K562 (cell line): ENCODE measurements around the gene PHACTR3.

ENCODE experiments used
- MAFK ChIP-seq: IDR thresholded peaks from 2 replicates; pipeline ENCODE4 v1.6.1; 2011; ENCODE audit warnings: low read length, improper control_type of control experiment
- MAX ChIP-seq: sonication (generic); formaldehyde crosslinking; IDR thresholded peaks from 2 replicates; pipeline ENCODE4 v1.9.0; 2022; ENCODE audit warnings: mild to moderate bottlenecking, missing genetic modification reagents
- SMC3 ChIP-seq: conservative IDR thresholded peaks from 2 replicates; pipeline ENCODE4 v1.6.1; 2011; ENCODE audit warnings: low read depth, low read length, improper control_type of control experiment; ENCODE audit not compliant: insufficient read depth
- ZNF217 ChIP-seq: sonication (generic); formaldehyde crosslinking; IDR thresholded peaks from 2 replicates; pipeline ENCODE4 v1.8.0; 2022; ENCODE audit warnings: mild to moderate bottlenecking, missing genetic modification reagents
- TF ChIP-seq, protein P1 (sequence below), 3 experiments: IDR thresholded peaks in 2 of 3; conservative IDR thresholded peaks in 1 of 3; 2 replicates each; pipeline ENCODE4 v1.5.1; 2011 to 2012; ENCODE audit warnings: low read length in 3 of 3, mild to moderate bottlenecking in 3 of 3, control low read depth in 2 of 3, improper control_type of control experiment in 1 of 3, inconsistent platforms in 1 of 3, low read depth in 1 of 3, mixed read lengths in 1 of 3, moderate library complexity in 1 of 3; ENCODE audit not compliant: insufficient read depth in 2 of 3
- TF ChIP-seq, protein P2 (sequence below): fragments of 450-650 bp; IDR thresholded peaks from 2 replicates; pipeline ENCODE4 v1.6.1; 2017; ENCODE audit warnings: mild to moderate bottlenecking, moderate library complexity
- TF ChIP-seq, protein P3 (sequence below): fragments of 250-450 bp; sonication (Bioruptor Pico); IDR thresholded peaks from 2 replicates; pipeline ENCODE4 v1.9.0; 2021; ENCODE audit warnings: mild to moderate bottlenecking
- TF ChIP-seq, protein P4 (sequence below): fragments of 450-650 bp; formaldehyde crosslinking; IDR thresholded peaks from 2 replicates; pipeline ENCODE4 v1.4.0; 2020; ENCODE audit warnings: mild to moderate bottlenecking, moderate library complexity

DNA sequence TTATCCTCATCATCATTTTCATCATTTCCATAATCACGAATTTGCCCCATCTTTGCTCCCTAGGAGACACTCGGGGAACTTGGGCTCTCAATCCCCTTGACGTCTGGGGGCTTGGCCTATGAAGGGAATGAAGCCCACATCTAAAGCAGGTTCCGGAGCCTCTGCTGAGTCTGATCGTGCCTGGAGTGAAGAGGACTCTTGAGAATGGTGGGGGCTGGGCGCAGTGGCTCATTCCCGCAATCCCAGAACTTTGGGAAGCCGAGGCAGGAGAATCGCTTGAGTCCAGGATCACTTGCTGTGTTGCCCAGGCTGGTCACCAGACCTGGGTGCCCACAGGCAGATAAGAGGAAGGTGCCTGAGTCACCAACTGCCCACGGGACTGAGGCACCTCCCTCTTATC, 214.6 kb downstream of the PHACTR3 start:
- TF ChIP-seq, protein P1, sequence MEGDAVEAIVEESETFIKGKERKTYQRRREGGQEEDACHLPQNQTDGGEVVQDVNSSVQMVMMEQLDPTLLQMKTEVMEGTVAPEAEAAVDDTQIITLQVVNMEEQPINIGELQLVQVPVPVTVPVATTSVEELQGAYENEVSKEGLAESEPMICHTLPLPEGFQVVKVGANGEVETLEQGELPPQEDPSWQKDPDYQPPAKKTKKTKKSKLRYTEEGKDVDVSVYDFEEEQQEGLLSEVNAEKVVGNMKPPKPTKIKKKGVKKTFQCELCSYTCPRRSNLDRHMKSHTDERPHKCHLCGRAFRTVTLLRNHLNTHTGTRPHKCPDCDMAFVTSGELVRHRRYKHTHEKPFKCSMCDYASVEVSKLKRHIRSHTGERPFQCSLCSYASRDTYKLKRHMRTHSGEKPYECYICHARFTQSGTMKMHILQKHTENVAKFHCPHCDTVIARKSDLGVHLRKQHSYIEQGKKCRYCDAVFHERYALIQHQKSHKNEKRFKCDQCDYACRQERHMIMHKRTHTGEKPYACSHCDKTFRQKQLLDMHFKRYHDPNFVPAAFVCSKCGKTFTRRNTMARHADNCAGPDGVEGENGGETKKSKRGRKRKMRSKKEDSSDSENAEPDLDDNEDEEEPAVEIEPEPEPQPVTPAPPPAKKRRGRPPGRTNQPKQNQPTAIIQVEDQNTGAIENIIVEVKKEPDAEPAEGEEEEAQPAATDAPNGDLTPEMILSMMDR (IDR thresholded peaks at IDR 0.05 in 2 of 3, conservative IDR thresholded peaks at IDR 0.05 in 1 of 3; ENCODE audit: insufficient read depth in 2 of 3, low read depth in 1 of 3, low read length in 3 of 3): no peak
- TF ChIP-seq, protein P2, sequence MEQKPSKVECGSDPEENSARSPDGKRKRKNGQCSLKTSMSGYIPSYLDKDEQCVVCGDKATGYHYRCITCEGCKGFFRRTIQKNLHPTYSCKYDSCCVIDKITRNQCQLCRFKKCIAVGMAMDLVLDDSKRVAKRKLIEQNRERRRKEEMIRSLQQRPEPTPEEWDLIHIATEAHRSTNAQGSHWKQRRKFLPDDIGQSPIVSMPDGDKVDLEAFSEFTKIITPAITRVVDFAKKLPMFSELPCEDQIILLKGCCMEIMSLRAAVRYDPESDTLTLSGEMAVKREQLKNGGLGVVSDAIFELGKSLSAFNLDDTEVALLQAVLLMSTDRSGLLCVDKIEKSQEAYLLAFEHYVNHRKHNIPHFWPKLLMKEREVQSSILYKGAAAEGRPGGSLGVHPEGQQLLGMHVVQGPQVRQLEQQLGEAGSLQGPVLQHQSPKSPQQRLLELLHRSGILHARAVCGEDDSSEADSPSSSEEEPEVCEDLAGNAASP: no peak
- TF ChIP-seq SMC3: no peak
- no peak for TF ChIP-seq ZNF217
- TF ChIP-seq, protein P3, sequence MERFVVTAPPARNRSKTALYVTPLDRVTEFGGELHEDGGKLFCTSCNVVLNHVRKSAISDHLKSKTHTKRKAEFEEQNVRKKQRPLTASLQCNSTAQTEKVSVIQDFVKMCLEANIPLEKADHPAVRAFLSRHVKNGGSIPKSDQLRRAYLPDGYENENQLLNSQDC (CRISPR knock-in tag): no peak
- TF ChIP-seq, protein P4, sequence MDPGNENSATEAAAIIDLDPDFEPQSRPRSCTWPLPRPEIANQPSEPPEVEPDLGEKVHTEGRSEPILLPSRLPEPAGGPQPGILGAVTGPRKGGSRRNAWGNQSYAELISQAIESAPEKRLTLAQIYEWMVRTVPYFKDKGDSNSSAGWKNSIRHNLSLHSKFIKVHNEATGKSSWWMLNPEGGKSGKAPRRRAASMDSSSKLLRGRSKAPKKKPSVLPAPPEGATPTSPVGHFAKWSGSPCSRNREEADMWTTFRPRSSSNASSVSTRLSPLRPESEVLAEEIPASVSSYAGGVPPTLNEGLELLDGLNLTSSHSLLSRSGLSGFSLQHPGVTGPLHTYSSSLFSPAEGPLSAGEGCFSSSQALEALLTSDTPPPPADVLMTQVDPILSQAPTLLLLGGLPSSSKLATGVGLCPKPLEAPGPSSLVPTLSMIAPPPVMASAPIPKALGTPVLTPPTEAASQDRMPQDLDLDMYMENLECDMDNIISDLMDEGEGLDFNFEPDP (CRISPR knock-in tag): no peak
- TF ChIP-seq MAFK: no peak
- no peak for TF ChIP-seq MAX (CRISPR knock-in tag)
